ENCODE measurements around the gene PRSS50.
"Not testable (repeated sequence)": the region's sequence is repeated elsewhere in the genome, so short reads cannot be mapped to it uniquely, and the experiment has no call there.

Gene PRSS50

DNA sequence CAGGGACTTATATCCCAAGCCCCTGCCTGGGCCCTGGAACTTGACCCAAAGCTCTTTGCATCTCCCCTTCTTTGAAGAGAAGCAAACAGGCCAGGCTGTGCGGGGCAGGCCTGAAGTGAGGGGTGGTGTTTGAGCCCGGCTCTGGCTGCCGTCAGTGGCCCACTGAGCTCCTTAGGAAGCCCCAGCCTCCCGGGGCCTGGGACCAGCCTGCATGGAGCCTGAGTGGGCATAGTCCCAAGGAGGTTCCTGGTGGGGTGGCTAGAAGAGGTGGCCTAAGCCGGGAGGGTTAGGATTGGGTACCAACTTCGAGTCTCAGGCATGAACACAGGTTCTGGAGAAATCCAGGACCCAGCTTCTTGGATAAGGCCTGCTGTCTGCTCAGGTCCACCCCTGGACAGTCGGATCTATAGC is 10.1 kb downstream of the PRSS50 start:
- no peaks in the 10 kb centered on the region for H3K27me3 Mint-ChIP-seq
- H3K36me3 Mint-ChIP-seq (ENCODE audit: low read depth), result no peaks in the 10 kb centered on the region
- H3K4me1 Mint-ChIP-seq (ENCODE audit: low read depth), result no peaks in the 10 kb centered on the region
- no peaks in the 10 kb centered on the region for H3K9me3 Mint-ChIP-seq
- H3K27ac Mint-ChIP-seq, result no peak overlapping the region
- peak; percentile 22 for DNase-seq
- H3K4me3 Mint-ChIP-seq, result no peak overlapping the region

DNA sequence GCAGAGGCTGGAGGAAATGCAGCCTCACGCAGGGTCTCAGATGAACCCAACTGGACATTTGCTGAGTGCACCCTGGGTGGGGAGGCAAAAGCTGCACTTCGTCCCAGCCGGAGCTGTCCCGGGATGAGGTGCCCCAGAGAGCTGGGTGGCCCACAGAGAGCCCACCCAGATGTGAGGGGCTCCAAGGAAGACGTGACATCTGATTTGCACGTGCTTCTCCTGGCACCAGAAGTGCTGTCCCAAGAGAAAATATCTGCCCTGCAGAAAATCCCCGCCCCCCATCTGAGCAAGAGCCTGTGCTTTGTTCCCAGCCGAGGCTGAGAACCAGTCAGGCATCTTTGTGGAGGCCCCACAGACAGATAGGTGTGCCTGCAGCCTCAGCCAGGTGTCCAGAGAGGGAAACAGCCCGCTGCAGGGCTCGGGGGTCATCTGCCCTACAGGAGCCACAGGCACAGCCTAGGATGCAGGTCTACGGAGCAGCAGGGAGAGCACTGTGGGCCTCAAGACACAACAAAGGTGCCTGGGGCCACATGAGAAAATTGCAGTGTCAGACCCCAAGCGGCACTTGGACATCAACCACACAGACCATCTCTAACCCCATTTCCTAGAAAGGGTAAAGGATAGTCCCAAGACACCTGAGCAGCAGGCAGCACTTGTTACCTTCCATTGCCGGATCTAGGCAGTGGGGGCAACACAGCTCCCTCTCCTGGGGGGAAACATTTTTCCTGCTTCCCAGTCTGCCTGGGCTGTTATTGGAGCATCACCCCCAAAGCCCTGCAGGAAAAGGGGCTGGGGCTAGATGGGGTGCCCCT is 10.7 kb downstream of the PRSS50 start:
- Mint-ChIP-seq H3K4me1 (ENCODE audit: low read depth) (peaks cover 1% of the 10 kb centered on the region), H3K27me3 (no peaks in the 10 kb centered on the region), H3K9me3 (no peaks in the 10 kb centered on the region), H3K4me3 (no peak overlapping the region), H3K36me3 (ENCODE audit: low read depth) (no peaks in the 10 kb centered on the region), H3K27ac (no peak overlapping the region)
- DNase-seq, result peak; percentile 21

- H3K27me3 Mint-ChIP-seq, result peaks cover 4% of the 10 kb centered on the region
- H3K36me3 Mint-ChIP-seq (ENCODE audit: low read depth), result no peaks in the 10 kb centered on the region
- H3K4me3 Mint-ChIP-seq, result no peak overlapping the region
- no peak for DNase-seq
- H3K4me1 Mint-ChIP-seq (ENCODE audit: low read depth), result peaks cover 6% of the 10 kb centered on the region
- H3K9me3 Mint-ChIP-seq, result no peaks in the 10 kb centered on the region
- no peak overlapping the region for H3K27ac Mint-ChIP-seq
Observed at GRCh38 chr3:46705751-46706552, 11.7 kb downstream of the PRSS50 start.

GRCh38 chr3:46705022-46705530 is 12.6 kb downstream of the PRSS50 start:
- Mint-ChIP-seq H3K4me1 (ENCODE audit: low read depth) (peaks cover 8% of the 10 kb centered on the region), H3K36me3 (ENCODE audit: low read depth) (no peaks in the 10 kb centered on the region), H3K9me3 (no peaks in the 10 kb centered on the region), H3K27ac (no peak overlapping the region), H3K4me3 (no peak overlapping the region), H3K27me3 (peaks cover 4% of the 10 kb centered on the region)
- DNase-seq, result peak; percentile 81

- not testable (repeated sequence) for H3K27me3 Mint-ChIP-seq; H3K36me3 Mint-ChIP-seq (ENCODE audit: low read depth); DNase-seq; H3K9me3 Mint-ChIP-seq; H3K27ac Mint-ChIP-seq; H3K4me3 Mint-ChIP-seq
- peaks cover 11% of the 10 kb centered on the region for H3K4me1 Mint-ChIP-seq (ENCODE audit: low read depth)
Observed at GRCh38 chr3:46704346-46704745, 13.3 kb downstream of the PRSS50 start.

DNA sequence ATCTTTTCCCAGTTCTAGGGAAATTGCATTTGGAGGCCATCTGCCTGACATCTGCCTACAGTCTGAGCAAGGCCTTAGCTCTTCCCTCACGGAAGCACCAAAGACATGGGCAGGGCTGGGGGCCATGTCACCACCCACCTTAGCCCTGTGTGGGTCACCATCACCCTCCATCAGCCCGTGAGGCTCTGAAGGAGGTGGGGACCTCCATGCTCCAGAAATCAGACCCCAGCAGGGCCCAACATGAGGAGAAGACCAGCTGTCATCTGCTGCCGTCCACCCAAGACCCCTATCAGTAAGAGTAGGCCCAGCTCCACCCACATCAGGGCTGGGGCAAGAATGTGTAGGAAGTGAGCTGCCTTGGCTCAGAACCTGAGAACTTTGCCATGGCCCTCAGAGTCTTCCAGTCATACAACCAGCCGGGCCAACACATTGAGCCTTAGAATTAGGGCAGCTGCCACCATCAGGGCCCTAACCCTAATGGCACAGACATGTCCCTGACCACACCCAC is 14.6 kb downstream of the PRSS50 start:
- DNase-seq, result no peak
- Mint-ChIP-seq H3K36me3 (ENCODE audit: low read depth) (no peaks in the 10 kb centered on the region), H3K27me3 (peaks cover 4% of the 10 kb centered on the region), H3K4me3 (no peak overlapping the region), H3K9me3 (no peaks in the 10 kb centered on the region), H3K27ac (no peak overlapping the region), H3K4me1 (ENCODE audit: low read depth) (peaks cover 12% of the 10 kb centered on the region)

DNA sequence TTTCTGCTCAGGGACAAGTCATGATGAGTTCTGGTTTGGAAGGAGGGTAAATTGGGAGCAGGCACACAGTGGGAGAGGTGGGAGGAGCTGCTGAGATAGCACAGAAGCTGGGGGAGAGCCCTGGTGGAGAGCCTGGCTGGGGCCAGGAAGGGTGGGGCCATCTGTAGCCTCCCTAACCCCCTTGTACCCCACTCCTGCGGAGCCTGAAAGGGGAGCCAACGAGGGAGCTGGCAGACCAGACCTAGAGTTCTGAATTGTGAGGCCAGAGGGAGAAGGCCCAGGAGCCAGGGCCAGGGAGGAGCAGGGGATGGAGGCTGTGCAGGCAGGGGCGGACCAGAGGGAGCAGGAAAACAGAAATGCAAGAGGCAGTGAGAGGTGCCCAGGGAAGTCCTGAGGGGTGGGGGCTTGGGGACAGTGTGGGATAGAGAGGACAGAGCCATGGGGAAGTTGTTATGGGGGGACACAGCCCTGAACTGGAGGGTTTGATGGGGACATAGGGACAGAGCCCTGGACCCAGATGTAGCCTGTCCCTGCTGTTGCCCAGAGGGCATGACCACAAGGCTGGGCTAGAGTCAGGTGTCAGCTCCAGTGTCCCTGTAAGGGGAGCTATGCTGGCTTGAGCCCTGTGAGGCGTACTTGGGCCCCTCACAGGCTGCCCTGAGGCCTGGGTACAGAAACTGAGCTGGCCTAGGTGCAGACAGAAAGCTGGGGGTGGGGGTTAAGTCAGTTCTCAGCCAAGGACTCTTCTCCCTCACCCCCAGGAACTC is 15.2 kb downstream of the PRSS50 start:
- H3K4me3 Mint-ChIP-seq, result no peak overlapping the region
- H3K27me3 Mint-ChIP-seq, result peaks cover 4% of the 10 kb centered on the region

DNA sequence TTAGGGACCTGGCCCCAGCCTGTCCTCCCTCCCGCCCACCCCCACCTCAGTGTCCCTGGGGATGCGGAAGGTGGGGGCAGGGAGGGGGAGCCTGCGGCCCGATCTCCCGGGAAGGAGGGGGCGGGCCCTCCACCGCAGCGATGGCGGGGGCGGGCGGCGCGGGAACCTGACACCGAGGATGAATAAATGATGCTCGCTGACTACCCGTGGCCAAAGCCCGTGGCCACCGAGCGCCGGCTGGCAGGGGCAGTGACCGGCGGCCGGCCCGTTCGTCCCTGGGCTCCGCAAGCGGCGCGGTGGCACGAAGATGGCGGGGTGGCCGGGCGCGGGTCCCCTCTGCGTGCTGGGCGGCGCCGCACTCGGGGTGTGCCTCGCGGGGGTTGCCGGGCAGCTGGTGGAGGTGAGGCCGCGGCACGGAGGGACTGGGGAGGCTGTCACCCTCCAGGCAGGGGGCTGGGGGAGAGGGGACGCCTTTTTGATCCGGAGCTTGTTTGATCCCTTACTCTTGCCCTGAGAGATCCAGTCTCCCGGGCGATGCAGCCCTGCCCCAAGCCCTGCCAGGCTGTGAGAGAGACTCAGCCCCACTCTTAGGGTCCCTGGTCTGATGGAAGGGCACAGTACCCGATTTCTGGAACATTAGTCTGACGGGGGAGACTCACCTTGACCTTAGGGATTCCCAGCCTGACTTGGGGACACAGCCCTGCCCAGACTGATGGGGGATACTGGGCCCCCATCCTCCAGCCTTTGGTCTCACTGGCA is 16.3 kb downstream of the PRSS50 start, which contains the start of gene TMIE:
TMIE (plus strand) TSS at position 212 of the 759 bp plus-strand sequence; CDS start at position 308, 96 bp downstream.
- Mint-ChIP-seq H3K27ac (no peak within 1 kb of the TSS), H3K27me3 (peaks cover 4% of the 10 kb centered on the region), H3K4me3 (peak within 1 kb of the TSS; percentile 15), H3K36me3 (ENCODE audit: low read depth) (no peaks in the 10 kb centered on the region), H3K4me1 (ENCODE audit: low read depth) (peaks cover 12% of the 10 kb centered on the region), H3K9me3 (no peaks in the 10 kb centered on the region)
- DNase-seq, result no peak

More for the DNA sequence above, 15.2 kb downstream of the PRSS50 start:
- Mint-ChIP-seq H3K36me3 (ENCODE audit: low read depth) (no peaks in the 10 kb centered on the region), H3K27ac (no peak overlapping the region), H3K9me3 (no peaks in the 10 kb centered on the region), H3K4me1 (ENCODE audit: low read depth) (peaks cover 12% of the 10 kb centered on the region)
- no peak for DNase-seq

- H3K27me3 Mint-ChIP-seq, result peaks cover 4% of the 10 kb centered on the region
- H3K36me3 Mint-ChIP-seq (ENCODE audit: low read depth), result no peaks in the 10 kb centered on the region
- no peak overlapping the region for H3K4me3 Mint-ChIP-seq
- H3K27ac Mint-ChIP-seq, result no peak overlapping the region
- no peak for DNase-seq
- no peaks in the 10 kb centered on the region for H3K9me3 Mint-ChIP-seq
- H3K4me1 Mint-ChIP-seq (ENCODE audit: low read depth), result peaks cover 17% of the 10 kb centered on the region
Observed at GRCh38 chr3:46700772-46701171, 16.9 kb downstream of the PRSS50 start.

GRCh38 chr3:46699676-46700523 is 17.8 kb downstream of the PRSS50 start:
- no peak for DNase-seq
- Mint-ChIP-seq H3K4me3 (no peak overlapping the region), H3K27me3 (peaks cover 4% of the 10 kb centered on the region), H3K36me3 (ENCODE audit: low read depth) (no peaks in the 10 kb centered on the region), H3K27ac (no peak overlapping the region), H3K4me1 (ENCODE audit: low read depth) (peaks cover 26% of the 10 kb centered on the region), H3K9me3 (no peaks in the 10 kb centered on the region)

GRCh38 chr3:46695962-46696894 is 21.4 kb downstream of the PRSS50 start:
- Mint-ChIP-seq H3K4me3 (no peak overlapping the region), H3K9me3 (no peaks in the 10 kb centered on the region), H3K27ac (peak overlapping the region; percentile 82), H3K27me3 (no peaks in the 10 kb centered on the region), H3K36me3 (ENCODE audit: low read depth) (no peaks in the 10 kb centered on the region), H3K4me1 (ENCODE audit: low read depth) (peaks cover 44% of the 10 kb centered on the region)
- no peak for DNase-seq

Measured in activated T-cell treated with anti-CD3 and anti-CD28 coated beads, Interleukin-2, amount 50 U/mL, for 24 hours (primary cell).